Stimulated activated naive CD8-positive, alpha-beta T cell treated with anti-CD3 and anti-CD28 coated beads, Interleukin-15, amount 100 ng/mL, for 72 hours (primary cell): ENCODE results near the gene CREBBP.

Experiments used
- ATAC-seq: fragments of 150-1000 bp; cut with Tn5 transposase; 2 replicates; pipeline ENCODE4 v1.10.0; 2021; ENCODE audit warnings: mild to moderate bottlenecking, moderate library complexity
- DNase-seq, 2 donors: peaks; one replicate each; pipeline ENCODE4 v3.0.0; 2021 to 2022
- H3K27ac Mint-ChIP-seq, 2 donors: one replicate each; pipeline ENCODE4 v1.8.0; 2022; ENCODE audit warnings: mild to moderate bottlenecking in 2 of 2, mixed read lengths in 2 of 2, moderate library complexity in 2 of 2
- H3K27me3 Mint-ChIP-seq: one replicate; pipeline ENCODE4 v1.8.0; 2022; ENCODE audit warnings: mixed read lengths
- H3K4me1 Mint-ChIP-seq: one replicate; pipeline ENCODE4 v1.8.0; 2022; ENCODE audit warnings: mild to moderate bottlenecking, mixed read lengths
- H3K4me3 Mint-ChIP-seq, 2 donors: one replicate each; pipeline ENCODE4 v1.8.0; 2022; ENCODE audit warnings: mild to moderate bottlenecking in 2 of 2, mixed read lengths in 2 of 2, moderate library complexity in 1 of 2
- H3K9me3 Mint-ChIP-seq, 2 donors: one replicate each; pipeline ENCODE4 v1.8.0; 2022; ENCODE audit warnings: mixed read lengths in 2 of 2

The CREBBP gene

GRCh38 chr16:3825103-3825502, 55.4 kb downstream of the CREBBP start:
- DNase-seq: no peak
- ATAC-seq: peak; percentile 80
- Mint-ChIP-seq H3K27ac (peak overlapping the region in 1 of 2 donors; percentile 59), H3K27me3 (no peaks in the 10 kb centered on the region), H3K4me1 (peaks cover 80% of the 10 kb centered on the region), H3K9me3 (no peaks in the 10 kb centered on the region), H3K4me3 (peak overlapping the region; percentile 17 to 24)

DNA sequence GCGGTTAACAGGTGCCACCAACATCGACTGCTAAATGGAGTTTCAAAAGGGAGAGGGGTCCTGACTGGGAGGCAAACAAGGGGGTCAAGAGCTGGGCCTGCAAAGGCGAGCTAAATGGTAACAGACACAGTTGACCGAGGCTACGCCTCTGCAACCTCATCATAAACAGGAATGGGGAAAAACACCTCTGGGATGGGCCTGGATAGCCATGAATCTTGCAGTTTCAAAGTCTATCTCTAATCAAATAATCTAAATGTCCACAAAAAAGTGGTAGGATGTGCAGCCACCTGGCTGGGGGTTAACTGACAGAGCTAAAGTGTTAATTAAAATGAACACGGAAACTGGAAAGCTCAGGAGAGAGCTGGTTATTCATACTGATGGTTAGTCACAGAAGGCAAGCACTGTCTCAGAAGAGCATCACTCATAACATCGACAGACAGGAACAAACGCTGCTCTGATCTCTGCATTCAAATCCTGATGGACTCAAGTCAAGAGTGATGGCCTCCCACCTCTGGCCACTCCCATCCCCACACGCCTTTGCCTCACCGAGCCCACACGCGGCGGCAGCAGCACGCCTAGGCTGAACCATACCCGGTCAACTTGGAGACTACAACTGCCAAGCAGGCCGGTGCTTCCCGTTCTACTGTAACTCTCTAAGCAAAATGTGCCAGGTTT, 56.3 kb downstream of the CREBBP start:
- Mint-ChIP-seq H3K9me3 (no peaks in the 10 kb centered on the region), H3K27me3 (no peaks in the 10 kb centered on the region), H3K27ac (peak overlapping the region in 1 of 2 donors; percentile 67), H3K4me3 (peak overlapping the region; percentile 8 to 24), H3K4me1 (peaks cover 80% of the 10 kb centered on the region)
- ATAC-seq (peak; percentile 38), DNase-seq (no peak)

- Mint-ChIP-seq H3K9me3 (no peaks in the 10 kb centered on the region), H3K4me3 (peak overlapping the region in 1 of 2 donors; percentile 20), H3K4me1 (peaks cover 89% of the 10 kb centered on the region), H3K27me3 (no peaks in the 10 kb centered on the region), H3K27ac (peak overlapping the region; percentile 36 to 54)
- DNase-seq (no peak), ATAC-seq (no peak)
Measured at GRCh38 chr16:3823427-3823826, 57.1 kb downstream of the CREBBP start.

DNA sequence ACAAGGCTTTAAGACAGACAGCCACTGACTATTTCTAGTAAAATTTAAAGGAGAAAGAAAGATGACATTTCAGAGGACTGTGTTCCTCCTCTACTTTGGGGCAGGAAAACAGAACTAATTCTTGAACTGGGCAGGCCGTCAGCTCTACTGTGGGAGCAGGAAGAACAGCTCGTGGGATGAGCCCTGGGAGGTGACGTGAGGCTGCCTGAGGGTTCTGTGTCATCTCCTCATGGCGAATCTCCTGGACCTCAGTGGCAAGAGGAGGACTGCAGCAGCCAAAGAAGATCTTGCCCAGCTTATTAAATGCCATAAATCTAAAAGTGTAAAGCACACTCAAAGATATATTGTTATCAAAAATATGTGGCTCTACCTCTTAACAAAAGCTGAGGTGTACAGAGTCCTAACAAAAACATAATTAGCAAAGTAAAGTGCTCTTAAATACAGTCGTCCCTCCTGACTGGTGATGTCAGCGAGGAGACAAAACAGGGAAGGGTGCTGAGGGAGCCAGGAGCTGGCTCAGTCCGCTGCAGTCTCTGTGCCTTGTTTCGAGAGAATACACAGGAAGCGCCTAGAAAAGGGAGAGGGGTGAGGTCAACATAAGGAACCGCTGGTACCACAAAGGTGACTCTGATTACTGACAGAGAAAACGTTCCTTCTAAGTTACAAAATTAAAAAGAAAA, 58.0 kb downstream of the CREBBP start:
- peak; percentile 48 for ATAC-seq

DNA sequence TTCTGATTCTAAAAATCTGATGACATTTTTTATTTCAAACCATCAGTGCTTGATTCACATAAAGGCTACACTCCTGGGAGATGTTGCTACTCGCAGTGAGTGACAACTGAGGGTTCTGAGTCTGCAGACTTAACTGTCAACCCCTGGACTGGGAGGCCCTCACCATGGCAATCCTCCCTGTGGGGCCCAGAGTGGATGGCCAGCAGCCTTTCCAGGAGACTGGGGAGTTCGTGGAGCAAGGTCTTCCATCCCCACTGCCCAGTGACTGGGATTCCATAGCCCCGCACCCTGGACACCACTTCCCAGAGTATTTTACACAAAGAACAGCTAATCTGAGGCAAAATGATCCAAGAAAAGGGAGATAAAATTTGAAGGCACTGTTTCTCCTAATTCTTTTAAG, 59.3 kb downstream of the CREBBP start:
- DNase-seq (no peak), ATAC-seq (no peak)
- peaks cover 100% of the 10 kb centered on the region for H3K4me1 Mint-ChIP-seq
- H3K27me3 Mint-ChIP-seq: no peaks in the 10 kb centered on the region
- H3K27ac Mint-ChIP-seq: no peak overlapping the region
- H3K4me3 Mint-ChIP-seq: no peak overlapping the region
- no peaks in the 10 kb centered on the region for H3K9me3 Mint-ChIP-seq

More for the DNA sequence above, 58.0 kb downstream of the CREBBP start:
- DNase-seq: no peak
- peak overlapping the region; percentile 49 for H3K4me3 Mint-ChIP-seq
- no peaks in the 10 kb centered on the region for H3K27me3 Mint-ChIP-seq
- peak overlapping the region in 1 of 2 donors; percentile 84 for H3K27ac Mint-ChIP-seq
- peaks cover 95% of the 10 kb centered on the region for H3K4me1 Mint-ChIP-seq
- no peaks in the 10 kb centered on the region for H3K9me3 Mint-ChIP-seq

- peaks cover 92% of the 10 kb centered on the region for H3K4me1 Mint-ChIP-seq
- no peaks in the 10 kb centered on the region for H3K9me3 Mint-ChIP-seq
- ATAC-seq (no peak), DNase-seq (no peak)
- H3K27ac Mint-ChIP-seq: no peak overlapping the region
- no peak overlapping the region for H3K4me3 Mint-ChIP-seq
- no peaks in the 10 kb centered on the region for H3K27me3 Mint-ChIP-seq
Measured at GRCh38 chr16:3819746-3820724, 60.5 kb downstream of the CREBBP start.

DNA sequence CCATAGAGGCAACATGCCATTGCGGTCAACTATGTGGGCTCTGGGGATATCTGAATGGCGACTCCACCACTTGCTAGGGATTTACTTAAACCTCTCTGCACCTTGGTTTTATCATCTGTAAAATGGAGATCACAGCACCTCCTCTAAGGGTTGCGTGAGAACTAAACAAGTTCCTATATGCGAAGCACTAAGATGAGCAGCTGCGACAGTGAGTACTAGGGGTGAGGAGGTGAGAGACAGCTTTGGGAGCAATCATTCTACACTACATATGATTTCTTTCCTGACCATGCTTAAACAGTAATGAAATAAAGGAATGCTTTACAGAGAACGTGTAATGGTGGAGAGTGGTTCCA, 61.4 kb downstream of the CREBBP start:
- DNase-seq (no peak), ATAC-seq (no peak)
- no peaks in the 10 kb centered on the region for H3K9me3 Mint-ChIP-seq
- H3K4me3 Mint-ChIP-seq: peak overlapping the region; percentile 31 to 60
- H3K27ac Mint-ChIP-seq: no peak overlapping the region
- peaks cover 90% of the 10 kb centered on the region for H3K4me1 Mint-ChIP-seq
- no peaks in the 10 kb centered on the region for H3K27me3 Mint-ChIP-seq

DNA sequence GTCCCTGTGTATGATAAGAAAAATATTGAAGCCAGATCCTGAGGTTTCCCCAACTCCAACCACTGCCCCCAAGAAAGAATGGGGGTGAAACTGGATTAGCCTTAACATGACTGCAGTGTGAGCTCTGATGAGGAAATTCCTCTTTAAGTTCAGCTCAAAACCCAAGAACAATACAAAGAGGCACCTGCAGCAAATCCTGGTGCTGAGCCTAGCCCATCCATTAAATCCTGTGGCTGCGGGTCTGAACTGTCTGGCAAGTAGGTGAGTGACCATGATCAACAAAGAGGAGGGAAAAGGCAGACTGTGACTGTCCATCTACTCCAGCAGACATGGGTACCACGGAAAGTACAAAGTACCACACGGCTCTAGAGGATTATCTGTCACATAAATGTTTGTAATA, 64.2 kb downstream of the CREBBP start:
- Mint-ChIP-seq H3K27me3 (no peaks in the 10 kb centered on the region), H3K4me1 (peaks cover 82% of the 10 kb centered on the region), H3K4me3 (no peak overlapping the region), H3K9me3 (no peaks in the 10 kb centered on the region), H3K27ac (no peak overlapping the region)
- DNase-seq (no peak), ATAC-seq (no peak)

DNA sequence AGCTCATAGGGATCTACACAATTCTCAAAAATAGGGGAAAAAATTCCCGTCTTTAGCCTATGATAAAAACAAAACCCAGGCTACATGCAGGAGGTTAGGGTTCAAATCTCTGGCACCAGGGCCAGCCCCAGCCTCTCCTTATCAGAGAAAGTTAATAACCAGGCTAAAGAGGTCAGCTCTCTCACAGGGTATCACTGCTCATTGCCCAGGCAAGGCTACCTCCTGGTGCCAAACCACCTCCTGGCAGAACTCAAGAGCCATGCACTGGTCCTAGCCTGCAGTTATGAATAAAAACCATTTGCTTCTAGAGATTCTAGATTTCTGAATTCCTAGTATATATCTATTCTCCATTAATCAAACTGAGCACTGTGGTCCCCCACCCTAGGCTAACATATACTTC, 65.8 kb downstream of the CREBBP start:
- H3K4me3 Mint-ChIP-seq: no peak overlapping the region
- peaks cover 82% of the 10 kb centered on the region for H3K4me1 Mint-ChIP-seq
- no peaks in the 10 kb centered on the region for H3K9me3 Mint-ChIP-seq
- DNase-seq (no peak), ATAC-seq (no peak)
- H3K27me3 Mint-ChIP-seq: no peaks in the 10 kb centered on the region
- no peak overlapping the region for H3K27ac Mint-ChIP-seq

DNA sequence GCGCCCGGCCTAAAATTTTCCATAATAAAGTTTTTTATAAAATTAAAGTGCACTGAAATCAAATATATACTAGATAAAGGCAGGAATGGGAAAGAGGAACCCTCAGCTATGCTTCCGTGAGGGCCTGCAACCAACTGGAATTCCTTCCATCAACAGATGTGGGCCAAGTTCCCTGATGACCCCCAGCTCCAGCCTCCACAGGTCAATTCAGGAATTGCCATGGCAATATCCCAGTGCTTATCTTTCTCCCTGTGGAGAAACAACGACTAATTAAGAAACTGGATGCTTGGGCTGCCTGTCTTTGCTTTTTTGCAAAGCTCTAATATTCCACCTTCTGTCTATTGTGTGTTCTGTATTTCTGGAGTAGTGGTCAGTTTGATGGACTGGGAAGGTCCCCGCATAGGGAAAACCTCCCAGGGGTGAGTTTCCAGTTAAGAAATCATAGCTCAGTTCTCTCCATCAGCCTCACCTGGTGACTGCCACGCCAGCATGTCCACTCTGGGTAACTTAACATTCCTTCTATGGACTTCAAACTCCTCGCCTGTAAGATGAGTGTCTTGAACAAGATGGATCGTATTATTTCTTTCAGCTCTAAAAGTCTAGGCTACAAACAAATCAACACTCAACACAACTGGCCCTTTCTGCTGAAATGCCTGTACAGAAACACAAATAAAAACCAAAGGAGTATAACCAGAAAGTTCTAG, 67.9 kb downstream of the CREBBP start:
- Mint-ChIP-seq H3K4me1 (peaks cover 82% of the 10 kb centered on the region), H3K4me3 (no peak overlapping the region), H3K27me3 (no peaks in the 10 kb centered on the region), H3K9me3 (no peaks in the 10 kb centered on the region), H3K27ac (no peak overlapping the region)
- DNase-seq (no peak), ATAC-seq (no peak)

DNA sequence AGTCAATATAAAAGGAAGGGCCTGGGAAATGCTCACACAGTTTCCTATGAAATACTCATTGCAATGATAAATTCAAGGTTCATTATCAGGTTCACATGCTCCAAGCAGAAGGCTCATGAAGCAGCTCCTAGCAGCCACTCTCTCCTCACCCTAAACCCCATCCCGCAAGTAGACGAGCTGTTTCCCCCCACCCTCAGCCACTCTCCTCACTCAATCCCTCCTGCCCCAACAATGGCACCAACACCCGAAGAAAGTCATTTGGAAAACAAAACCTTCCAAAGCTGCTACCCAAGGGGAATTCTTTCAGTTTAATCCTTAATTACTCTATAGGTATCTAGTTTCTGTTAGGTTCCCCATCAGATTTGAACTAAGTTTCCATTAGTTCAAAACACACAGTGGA, 69.7 kb downstream of the CREBBP start:
- Mint-ChIP-seq H3K4me3 (no peak overlapping the region), H3K4me1 (peaks cover 83% of the 10 kb centered on the region), H3K27me3 (no peaks in the 10 kb centered on the region), H3K9me3 (no peaks in the 10 kb centered on the region), H3K27ac (no peak overlapping the region)
- DNase-seq (no peak), ATAC-seq (no peak)

- ATAC-seq: peak; percentile 94
- no peaks in the 10 kb centered on the region for H3K9me3 Mint-ChIP-seq
- DNase-seq: peak in 1 of 2 donors; percentile 59
- peaks cover 87% of the 10 kb centered on the region for H3K4me1 Mint-ChIP-seq
- no peaks in the 10 kb centered on the region for H3K27me3 Mint-ChIP-seq
- no peak overlapping the region for H3K4me3 Mint-ChIP-seq
- no peak overlapping the region for H3K27ac Mint-ChIP-seq
Measured at GRCh38 chr16:3810198-3810664, 70.3 kb downstream of the CREBBP start.

- Mint-ChIP-seq H3K9me3 (no peaks in the 10 kb centered on the region), H3K4me1 (peaks cover 93% of the 10 kb centered on the region), H3K27ac (no peak overlapping the region), H3K4me3 (peak overlapping the region; percentile 10 to 43), H3K27me3 (no peaks in the 10 kb centered on the region)
- no peak for DNase-seq
- no peak for ATAC-seq
Measured at GRCh38 chr16:3808308-3809063, 72.0 kb downstream of the CREBBP start.

- H3K9me3 Mint-ChIP-seq: no peaks in the 10 kb centered on the region
- DNase-seq (no peak), ATAC-seq (peak; percentile 38)
- H3K27ac Mint-ChIP-seq: no peak overlapping the region
- peak overlapping the region; percentile 38 to 43 for H3K4me3 Mint-ChIP-seq
- peaks cover 88% of the 10 kb centered on the region for H3K4me1 Mint-ChIP-seq
- H3K27me3 Mint-ChIP-seq: no peaks in the 10 kb centered on the region
Measured at GRCh38 chr16:3807425-3808123, 72.9 kb downstream of the CREBBP start.
